HepG2 (cell line): Measurements from ENCODE around the gene ANKRD29. TPM values are rescaled to one million over a fixed set of nuclear protein-coding genes. Genes with fewer than 3 reads are reported as not detected.

Experiments used
- ARNTL ChIP-seq: sonication (generic); formaldehyde crosslinking; IDR thresholded peaks from 2 replicates; pipeline ENCODE4 v1.4.0; 2020; ENCODE audit warnings: mild to moderate bottlenecking, missing genetic modification reagents
- ATF5 ChIP-seq: sonication (generic); formaldehyde crosslinking; IDR thresholded peaks from 2 replicates; pipeline ENCODE4 v1.4.0; 2020; ENCODE audit warnings: mild to moderate bottlenecking, low read depth, missing genetic modification reagents
- CC2D1A ChIP-seq: sonication (generic); formaldehyde crosslinking; IDR thresholded peaks from 2 replicates; pipeline ENCODE4 v1.8.1; 2023; ENCODE audit warnings: mild to moderate bottlenecking, missing genetic modification reagents
- CCDC6 ChIP-seq: sonication (generic); formaldehyde crosslinking; IDR thresholded peaks from 2 replicates; pipeline ENCODE4 v1.8.1; 2022; ENCODE audit warnings: mild to moderate bottlenecking, missing genetic modification reagents, moderate library complexity
- CENPBD1 ChIP-seq: sonication (generic); formaldehyde crosslinking; IDR thresholded peaks from 2 replicates; pipeline ENCODE4 v1.8.0; 2022; ENCODE audit warnings: missing genetic modification reagents, low read depth, mild to moderate bottlenecking, borderline replicate concordance
- ELK4 ChIP-seq: sonication (generic); formaldehyde crosslinking; IDR thresholded peaks from 2 replicates; pipeline ENCODE4 v1.9.0; 2021; ENCODE audit warnings: missing genetic modification reagents, borderline replicate concordance
- FOXA3 ChIP-seq: IDR thresholded peaks from 2 replicates; pipeline ENCODE4 v1.6.1; 2016; ENCODE audit warnings: missing genetic modification reagents, missing compliant biosample characterization
- HNRNPK ChIP-seq: fragments of 200-400 bp; formaldehyde crosslinking; IDR thresholded peaks from 2 replicates; pipeline ENCODE4 v1.6.1; 2018; ENCODE audit warnings: low read length, low read depth, moderate library complexity, mild to moderate bottlenecking; ENCODE audit not compliant: poor library complexity, severe bottlenecking
- MIER2 ChIP-seq: IDR thresholded peaks from 2 replicates; pipeline ENCODE4 v1.6.1; 2016; ENCODE audit warnings: missing biosample characterization, missing genetic modification reagents
- MTF1 ChIP-seq: sonication (generic); formaldehyde crosslinking; IDR thresholded peaks from 2 replicates; pipeline ENCODE4 v1.5.0; 2020; ENCODE audit warnings: missing genetic modification reagents
- NBN ChIP-seq: fragments of 450-650 bp; conservative IDR thresholded peaks from 2 replicates; pipeline ENCODE4 v1.6.1; 2017
- NR3C1 ChIP-seq: sonication (generic); formaldehyde crosslinking; IDR thresholded peaks from 2 replicates; pipeline ENCODE4 v1.4.0; 2020; ENCODE audit warnings: missing genetic modification reagents
- POGK ChIP-seq: sonication (generic); formaldehyde crosslinking; conservative IDR thresholded peaks from 2 replicates; pipeline ENCODE4 v1.8.0; 2022; ENCODE audit warnings: mild to moderate bottlenecking, moderate library complexity, missing genetic modification reagents
- REST ChIP-seq, 2 experiments: IDR thresholded peaks; 2 replicates each; pipeline ENCODE4 v1.6.1; 2011 to 2012; ENCODE audit warnings: low read length in 2 of 2, borderline replicate concordance in 1 of 2, low read depth in 1 of 2, mild to moderate bottlenecking in 1 of 2, moderate library complexity in 1 of 2
- SRSF1 ChIP-seq: fragments of 200-400 bp; formaldehyde crosslinking; optimal IDR thresholded peaks from 2 replicates; pipeline ENCODE3; 2017; ENCODE audit warnings: mild to moderate bottlenecking, low read depth, low read length, moderate library complexity
- STAG1 ChIP-seq: sonication (generic); formaldehyde crosslinking; IDR thresholded peaks from 2 replicates; pipeline ENCODE4 v1.4.0; 2020; ENCODE audit warnings: missing genetic modification reagents
- STAT5B ChIP-seq: sonication (generic); formaldehyde crosslinking; IDR thresholded peaks from 2 replicates; pipeline ENCODE4 v1.4.0; 2020; ENCODE audit warnings: missing genetic modification reagents
- UBTF ChIP-seq: sonication (generic); formaldehyde crosslinking; IDR thresholded peaks from 2 replicates; pipeline ENCODE4 v1.4.0; 2020; ENCODE audit warnings: mild to moderate bottlenecking, missing genetic modification reagents
- ZNF205 ChIP-seq: IDR thresholded peaks from 2 replicates; pipeline ENCODE4 v1.6.1; 2018; ENCODE audit warnings: missing biosample characterization, missing genetic modification reagents
- ZNF674 ChIP-seq: sonication (generic); formaldehyde crosslinking; IDR thresholded peaks from 2 replicates; pipeline ENCODE4 v1.5.0; 2020; ENCODE audit warnings: low read depth, mild to moderate bottlenecking, missing genetic modification reagents
- polyA plus RNA-seq, 8 experiments: library from polyadenylated mRNA; depleted of rRNA in 3 of 8; stranded (reverse) in 7 of 8; unstranded in 1 of 8; fragments of >200 nt; fragmentation: Illumina TruSeq in 4 of 8; extraction: Trizol in 4 of 8; gene quantifications; 2 replicates each; pipeline versions ENCODE4 v1.2.1 to v1.2.3, GENCODE V29; 2011 to 2016; ENCODE audit warnings: low read depth in 4 of 8, missing spikeins in 1 of 8, mixed read lengths in 1 of 8; ENCODE audit not compliant: insufficient read depth in 1 of 8
- total RNA-seq, 5 experiments: library from RNA; depleted of rRNA; stranded (reverse); fragments of >200 nt; fragmentation: Illumina TruSeq; extraction: Trizol; gene quantifications; 2 replicates each; pipeline ENCODE4 v1.2.3, GENCODE V29; 2016; ENCODE audit warnings: low read depth in 1 of 5

Gene ANKRD29
- total and polyA plus RNA-seq, 2 of the 13 experiments (the other 11 are each of a cell fraction or from before 2014, with no cell fraction given), result not detected

- TF ChIP-seq SRSF1 (no peak), ARNTL (CRISPR knock-in tag) (no peak), ELK4 (CRISPR knock-in tag) (no peak), STAT5B (CRISPR knock-in tag) (no peak), UBTF (CRISPR knock-in tag) (no peak), POGK (CRISPR knock-in tag) (no peak), CENPBD1 (no peak), NBN (no peak), ATF5 (CRISPR knock-in tag) (no peak), HNRNPK (no peak), ZNF674 (no peak), REST (IDR thresholded peaks at IDR 0.05; ENCODE audit: borderline replicate concordance in 1 of 2, low read depth in 1 of 2, low read length in 2 of 2) (no peak), MIER2 (no peak), NR3C1 (no peak), STAG1 (no peak), ZNF205 (CRISPR knock-in tag) (no peak), CCDC6 (CRISPR knock-in tag) (no peak), MTF1 (no peak), FOXA3 (CRISPR knock-in tag) (peak; percentile 32; the same call in 1 of the 2 replicates), CC2D1A (CRISPR knock-in tag) (no peak)
These were observed 79.4 kb downstream of the ANKRD29 start (continued) for GRCh38 chr18:23583071-23583865.
